HG03097 (cell line): ENCODE results near the gene ABCB9.

ENCODE experiments used
- ATAC-seq: cut with Tn5 transposase; IDR thresholded peaks from one replicate; pipeline ENCODE4 v1.9.1; 2021; ENCODE audit not compliant: unreplicated experiment, low FRiP score

ABCB9 gene

GRCh38 chr12:122966743-122967550 lies 684 bp upstream of the ABCB9 start:
- ATAC-seq = no peak

- no peak for ATAC-seq
These were observed 927 bp downstream of the ABCB9 start for GRCh38 chr12:122965321-122965751.

- no peak for ATAC-seq
These were observed 1.6 kb downstream of the ABCB9 start for GRCh38 chr12:122964439-122965257.

- no peak for ATAC-seq
These were observed 2.4 kb downstream of the ABCB9 start for GRCh38 chr12:122963941-122964265.

- ATAC-seq = no peak
These were observed 4.5 kb downstream of the ABCB9 start for GRCh38 chr12:122961531-122962329.

- no peak for ATAC-seq
These were observed 6.1 kb downstream of the ABCB9 start for GRCh38 chr12:122960193-122960569.

- ATAC-seq = no peak
These were observed 6.6 kb downstream of the ABCB9 start for GRCh38 chr12:122959566-122960192.

GRCh38 chr12:122958198-122958888 lies 7.9 kb downstream of the ABCB9 start:
- ATAC-seq = no peak

- no peak for ATAC-seq
These were observed 10.2 kb downstream of the ABCB9 start for GRCh38 chr12:122956035-122956434.

- ATAC-seq = no peak
These were observed 11.1 kb downstream of the ABCB9 start for GRCh38 chr12:122955156-122955555.

GRCh38 chr12:122951979-122952892 lies 14.0 kb downstream of the ABCB9 start:
- ATAC-seq = peak; percentile 56

- no peak for ATAC-seq
These were observed 14.9 kb downstream of the ABCB9 start for GRCh38 chr12:122951406-122951805.

- no peak for ATAC-seq
These were observed 16.2 kb downstream of the ABCB9 start for GRCh38 chr12:122949816-122950675.

GRCh38 chr12:122949405-122949804 lies 16.9 kb downstream of the ABCB9 start:
- no peak for ATAC-seq

GRCh38 chr12:122948605-122949004 lies 17.7 kb downstream of the ABCB9 start:
- no peak for ATAC-seq

- no peak for ATAC-seq
These were observed 18.9 kb downstream of the ABCB9 start for GRCh38 chr12:122947352-122947792.

GRCh38 chr12:122946690-122947341 lies 19.4 kb downstream of the ABCB9 start:
- ATAC-seq = peak; percentile 42
